GM18870 (cell line): ENCODE data around the gene ZNF625.

Experiments used
- ATAC-seq: cut with Tn5 transposase; IDR thresholded peaks from one replicate; pipeline ENCODE4 v1.9.1; 2021; ENCODE audit warnings: moderate library complexity; ENCODE audit not compliant: unreplicated experiment

ZNF625 gene

GRCh38 chr19:12156223-12157058 is at the start of gene ZNF625:
Gene ZNF625, minus strand, starts transcription at chr19:12156734. Its CDS starts 176 bp downstream, at chr19:12156558.
- ATAC-seq: peak; percentile 48

GRCh38 chr19:12205296-12205695 is 48.8 kb upstream of the ZNF625 start:
- no peak for ATAC-seq

- ATAC-seq: no peak
Measured at GRCh38 chr19:12202250-12202649, 45.7 kb upstream of the ZNF625 start.

GRCh38 chr19:12199757-12200419 is 43.4 kb upstream of the ZNF625 start:
- no peak for ATAC-seq

- no peak for ATAC-seq
Measured at GRCh38 chr19:12198136-12198535, 41.6 kb upstream of the ZNF625 start.

- ATAC-seq: no peak
Measured at GRCh38 chr19:12194827-12195731, 38.5 kb upstream of the ZNF625 start.

- ATAC-seq: no peak
Measured at GRCh38 chr19:12187625-12188024, 31.1 kb upstream of the ZNF625 start.

- no peak for ATAC-seq
Measured at GRCh38 chr19:12180377-12180776, 23.8 kb upstream of the ZNF625 start.

- no peak for ATAC-seq
Measured at GRCh38 chr19:12166626-12167025, 10.1 kb upstream of the ZNF625 start.

GRCh38 chr19:12163826-12164225 is 7.3 kb upstream of the ZNF625 start:
- no peak for ATAC-seq

GRCh38 chr19:12162882-12163806 is 6.6 kb upstream of the ZNF625 start, which contains the start of gene ZNF136:
Gene ZNF136, plus strand, starts transcription at chr19:12163096. Its CDS starts 108 bp downstream, at chr19:12163204.
- peak; percentile 79 for ATAC-seq

- no peak for ATAC-seq
Measured at GRCh38 chr19:12162513-12162881, 6.0 kb upstream of the ZNF625 start.

GRCh38 chr19:12159773-12160414 is 3.4 kb upstream of the ZNF625 start:
- no peak for ATAC-seq

GRCh38 chr19:12155324-12155860 is 1.1 kb downstream of the ZNF625 start:
- ATAC-seq: no peak

GRCh38 chr19:12145348-12145747 is 11.2 kb downstream of the ZNF625 start:
- no peak for ATAC-seq

GRCh38 chr19:12141405-12141736 is 15.2 kb downstream of the ZNF625 start:
- no peak for ATAC-seq

- peak; percentile 37 for ATAC-seq
Measured at GRCh38 chr19:12140545-12141404, 15.8 kb downstream of the ZNF625 start.

GRCh38 chr19:12139885-12140544 is 16.5 kb downstream of the ZNF625 start, which contains the start of gene ZNF20:
Gene ZNF20, minus strand, starts transcription at chr19:12140350. Its CDS starts 168 bp downstream, at chr19:12140182.
- peak; percentile 73 for ATAC-seq
